HG03457 (cell line): Measurements from ENCODE around the gene ATF7.
"Not testable (repeated sequence)": the region's sequence is repeated elsewhere in the genome, so short reads cannot be mapped to it uniquely, and the experiment has no call there.

Experiments
- ATAC-seq: cut with Tn5 transposase; IDR thresholded peaks from one replicate; pipeline ENCODE4 v1.9.1; 2021; ENCODE audit warnings: moderate number of reproducible peaks; ENCODE audit not compliant: unreplicated experiment

ATF7 gene

DNA sequence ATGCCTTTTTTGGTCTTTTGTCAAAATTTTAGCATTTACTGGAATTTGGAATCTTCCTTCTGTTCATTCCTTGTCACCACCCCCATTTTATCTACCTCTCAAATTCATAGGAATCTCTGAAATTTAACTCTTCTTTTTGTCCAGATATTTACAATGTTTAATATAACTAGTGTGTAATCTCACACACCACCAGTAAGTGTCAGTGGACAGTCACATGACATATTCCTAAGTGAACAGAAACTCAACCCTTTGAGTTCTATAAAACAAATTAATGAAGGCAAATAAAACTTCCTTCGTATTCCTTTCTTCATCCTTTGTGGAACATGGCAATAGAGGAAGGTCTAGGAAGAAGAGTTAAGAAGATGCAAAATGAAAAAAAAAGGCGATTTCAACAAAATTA is 26.6 kb downstream of the ATF7 start:
- no peak for ATAC-seq

GRCh38 chr12:53598971-53599370 is 27.2 kb downstream of the ATF7 start:
- not testable (repeated sequence) for ATAC-seq

- ATAC-seq = no peak
Observed at GRCh38 chr12:53596920-53597363, 29.2 kb downstream of the ATF7 start.

DNA sequence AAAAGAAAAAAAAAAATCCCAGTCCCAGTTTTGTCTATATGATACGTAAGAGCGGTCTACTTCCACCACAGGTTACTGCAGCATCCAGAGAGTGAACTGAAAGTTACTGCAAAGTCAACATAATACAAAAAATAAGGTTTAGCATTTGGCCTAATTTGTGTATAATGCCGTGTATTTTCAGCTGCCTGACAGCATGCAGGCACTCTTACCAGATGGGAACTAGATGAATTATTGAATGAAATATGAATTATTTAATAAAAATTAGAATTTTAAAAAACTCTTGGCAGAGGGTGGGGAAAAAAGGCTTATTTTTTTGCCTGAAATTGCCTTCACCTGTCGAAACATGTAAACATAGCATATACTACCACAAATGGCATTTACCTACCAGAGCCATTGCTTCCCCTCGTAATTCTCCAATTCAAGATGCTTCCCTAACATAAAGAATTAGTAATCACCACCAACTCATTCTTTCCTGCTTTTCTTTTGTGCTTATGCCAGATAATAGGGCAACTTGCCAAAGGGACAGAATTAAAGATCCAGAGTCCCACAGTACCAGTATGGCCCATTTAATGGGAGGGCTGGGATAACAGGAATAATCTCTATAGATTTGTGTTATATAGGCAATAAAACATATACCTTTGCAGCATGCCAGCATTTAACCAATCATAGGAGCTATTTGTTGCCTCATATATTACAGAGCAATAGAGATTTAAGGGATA is 31.1 kb downstream of the ATF7 start:
- ATAC-seq = no peak

GRCh38 chr12:53593707-53594106 is 32.5 kb downstream of the ATF7 start:
- no peak for ATAC-seq

- ATAC-seq = no peak
Observed at GRCh38 chr12:53593031-53593430, 33.2 kb downstream of the ATF7 start.

GRCh38 chr12:53592426-53592825 is 33.8 kb downstream of the ATF7 start:
- ATAC-seq = no peak

DNA sequence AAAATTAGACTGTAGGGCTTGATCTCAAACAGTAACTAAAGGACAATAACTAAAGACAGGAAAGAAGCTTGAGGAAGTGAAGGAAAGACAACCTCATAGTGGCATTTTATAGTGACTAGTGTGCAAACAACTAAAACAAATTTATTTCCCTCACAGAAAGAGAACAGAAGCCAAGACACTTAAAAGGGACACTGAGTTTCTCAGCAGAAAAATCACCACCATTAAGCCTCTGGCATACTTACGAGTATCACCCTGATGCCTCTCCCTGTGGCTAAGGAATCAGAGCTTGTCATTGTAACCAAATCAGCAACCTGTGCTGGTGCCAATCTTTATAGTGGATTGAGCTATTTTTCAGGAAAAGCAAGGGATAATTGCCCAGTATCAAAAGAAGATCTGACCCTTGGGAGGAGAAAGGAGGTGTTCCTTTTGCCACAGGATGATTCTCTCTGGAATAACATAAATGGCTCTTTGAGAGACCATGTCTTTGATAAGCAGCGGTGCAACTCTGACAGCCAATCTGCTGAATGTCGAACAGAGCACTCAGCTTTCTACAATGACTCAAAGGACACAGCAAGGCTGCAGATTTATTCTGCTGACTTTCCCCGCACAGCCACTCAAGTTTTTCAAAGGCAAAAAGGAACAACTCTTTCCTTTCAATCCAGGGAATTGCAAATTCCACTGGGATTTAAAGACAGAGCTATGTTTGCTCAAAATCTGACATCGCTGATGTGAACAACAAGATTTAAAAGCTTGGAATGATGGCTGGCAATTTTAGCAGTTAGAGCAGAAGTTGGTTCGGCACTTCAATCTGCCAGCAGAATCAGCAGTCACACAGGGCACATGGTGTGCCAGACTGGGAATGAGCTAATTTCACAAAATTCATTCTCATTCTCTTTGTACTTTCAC is 34.6 kb downstream of the ATF7 start:
- no peak for ATAC-seq

DNA sequence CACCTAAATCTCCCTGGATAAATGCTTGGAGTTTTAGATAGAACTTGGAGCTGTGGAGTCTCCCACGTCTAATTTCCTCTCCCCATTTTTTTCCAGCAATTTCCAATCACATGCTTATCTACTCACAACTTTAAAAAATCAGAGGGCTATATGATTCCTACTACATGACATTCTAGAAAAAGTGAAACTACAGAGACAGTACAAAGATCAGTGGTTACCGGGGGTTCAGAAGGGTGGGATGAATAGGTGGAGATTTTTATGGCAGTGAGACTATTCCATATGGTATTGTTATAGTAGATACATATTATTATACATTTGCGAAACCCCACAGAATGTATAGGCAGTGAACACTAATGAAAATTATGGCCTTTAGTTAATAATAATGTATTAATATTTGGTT is 35.5 kb downstream of the ATF7 start:
- ATAC-seq = no peak

GRCh38 chr12:53589915-53590314 is 36.3 kb downstream of the ATF7 start:
- no peak for ATAC-seq

- no peak for ATAC-seq
Observed at GRCh38 chr12:53589423-53589822, 36.8 kb downstream of the ATF7 start.

DNA sequence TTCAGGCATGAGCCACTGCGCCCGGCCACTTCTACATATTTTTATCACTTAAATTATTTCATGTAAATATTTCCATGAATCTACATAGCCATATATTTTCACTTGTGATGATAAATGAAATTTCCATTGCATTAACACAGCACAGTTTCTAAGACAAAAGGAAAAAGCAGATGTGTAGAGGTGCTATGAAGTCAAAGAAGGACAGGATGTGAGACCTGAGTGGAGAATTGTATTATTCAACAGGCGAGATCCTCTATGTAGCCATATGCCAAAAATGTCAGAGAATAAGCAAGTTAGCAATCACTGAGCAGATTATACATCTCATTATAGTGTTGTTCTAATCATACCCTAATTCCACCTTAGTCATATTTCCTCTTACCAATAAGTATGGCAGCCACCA is 38.1 kb downstream of the ATF7 start:
- ATAC-seq = no peak

DNA sequence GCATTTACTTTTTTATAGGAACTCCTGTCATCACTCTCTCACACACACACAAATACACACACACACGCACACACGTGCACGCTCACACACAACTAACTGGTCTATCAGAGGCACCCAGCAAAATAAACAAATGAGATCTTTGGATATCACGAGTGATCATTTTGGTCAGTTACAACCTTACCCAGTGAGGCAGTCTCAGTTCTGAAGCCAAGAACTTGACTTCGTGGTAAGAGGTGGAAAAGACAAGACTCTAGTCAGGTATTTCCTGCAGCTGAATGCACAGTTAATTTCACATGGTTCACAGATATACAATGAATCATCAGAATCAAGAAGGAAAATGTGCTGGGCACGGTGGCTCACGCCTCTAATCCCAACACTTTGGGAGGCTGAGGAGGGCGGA is 39.4 kb downstream of the ATF7 start:
- ATAC-seq = no peak

- ATAC-seq = no peak
Observed at GRCh38 chr12:53585448-53586125, 40.6 kb downstream of the ATF7 start.

DNA sequence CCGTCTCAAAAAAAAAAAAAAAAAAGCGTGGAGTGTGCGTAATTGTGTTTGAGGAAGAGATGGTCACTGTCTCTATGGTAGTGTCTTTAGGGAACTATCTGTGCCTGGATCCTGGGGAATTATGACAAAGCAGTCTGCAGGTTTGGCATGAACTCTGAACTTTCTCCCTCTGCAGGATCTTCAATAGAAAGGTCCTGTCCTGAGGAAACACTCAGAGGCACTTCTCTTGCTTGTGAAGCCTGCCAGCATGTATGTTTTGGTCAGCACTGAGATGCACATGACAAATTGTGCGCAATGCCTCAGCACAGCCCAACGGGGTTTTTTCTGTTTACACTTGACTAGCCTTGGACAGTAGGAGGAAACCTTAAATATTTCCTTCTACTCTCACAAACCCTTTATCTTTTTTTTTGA is 46.6 kb downstream of the ATF7 start:
- no peak for ATAC-seq

DNA sequence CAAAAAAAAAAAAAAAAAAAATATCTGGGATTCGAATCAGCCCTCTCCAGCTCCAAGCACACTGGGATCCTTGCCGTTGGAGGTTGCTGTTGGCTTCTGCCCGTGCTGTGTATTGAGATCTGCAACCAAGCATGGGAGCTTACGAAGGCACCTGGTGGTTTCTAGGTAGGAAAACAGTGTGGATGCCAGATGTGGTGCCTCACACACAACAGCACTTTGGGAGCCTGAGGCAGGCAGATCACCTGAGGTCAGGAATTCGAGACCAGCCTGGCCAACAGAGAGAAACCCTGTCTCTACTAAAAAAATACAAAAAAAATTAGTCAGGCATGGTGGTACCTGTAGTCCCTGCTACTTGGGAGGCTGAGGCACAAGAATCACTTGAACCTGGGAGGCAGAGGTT is 47.4 kb downstream of the ATF7 start:
- ATAC-seq = no peak

DNA sequence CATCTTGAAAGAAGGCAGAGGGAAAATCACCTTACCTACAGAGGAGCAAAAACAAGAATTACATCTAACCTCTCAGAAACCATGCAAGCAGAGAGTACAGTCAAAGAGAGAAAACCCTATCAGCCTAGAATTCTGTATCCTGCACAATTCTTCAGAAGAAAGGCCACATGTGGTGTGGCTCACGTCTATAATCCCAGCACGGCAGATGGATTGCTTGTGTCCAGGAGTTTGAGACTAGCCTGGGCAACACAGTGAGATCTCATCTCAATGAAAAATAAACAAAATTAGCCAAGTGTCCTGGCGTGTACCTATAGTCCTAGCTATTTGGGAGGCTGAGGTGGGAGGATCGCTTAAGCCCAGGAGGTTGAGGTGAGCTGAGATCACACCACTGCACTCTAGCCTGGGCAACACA is 48.2 kb downstream of the ATF7 start:
- no peak for ATAC-seq

DNA sequence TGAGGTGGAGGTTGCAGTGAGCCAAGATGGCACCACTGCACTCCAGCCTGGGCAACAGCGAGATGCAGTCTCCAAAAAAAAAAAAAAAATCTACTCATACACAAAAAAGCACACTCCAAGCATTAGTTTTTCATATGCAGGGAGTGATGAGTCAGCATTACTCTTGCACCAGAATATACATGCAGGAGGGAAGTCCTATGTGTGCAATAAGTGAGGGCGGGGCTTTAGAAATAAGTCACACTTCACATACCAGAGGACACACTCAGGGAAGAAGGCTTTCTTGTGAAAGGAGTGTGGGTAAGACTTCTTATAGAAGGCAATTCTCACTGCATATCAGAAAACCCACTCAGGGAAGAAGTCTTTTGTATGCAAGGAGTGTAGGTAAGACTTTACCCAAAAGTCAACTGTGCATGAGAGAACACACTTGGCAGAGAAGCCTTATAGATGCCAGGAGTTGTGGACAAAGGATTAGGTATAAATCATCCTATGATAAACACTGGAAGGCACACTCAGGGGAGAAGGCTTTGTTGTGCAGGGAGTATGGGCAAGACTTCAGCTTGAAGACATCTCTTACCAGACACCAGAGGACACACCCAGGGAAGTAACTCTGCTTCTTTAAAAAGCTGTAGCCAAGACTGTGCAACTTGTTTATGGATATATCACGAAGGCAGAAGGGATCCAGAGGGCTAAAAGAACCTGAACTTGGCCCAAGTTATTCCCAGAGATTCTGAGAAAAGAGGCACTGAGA is 50.5 kb downstream of the ATF7 start:
- ATAC-seq = no peak

- ATAC-seq = no peak
Observed at GRCh38 chr12:53572134-53572758, 53.9 kb downstream of the ATF7 start.

DNA sequence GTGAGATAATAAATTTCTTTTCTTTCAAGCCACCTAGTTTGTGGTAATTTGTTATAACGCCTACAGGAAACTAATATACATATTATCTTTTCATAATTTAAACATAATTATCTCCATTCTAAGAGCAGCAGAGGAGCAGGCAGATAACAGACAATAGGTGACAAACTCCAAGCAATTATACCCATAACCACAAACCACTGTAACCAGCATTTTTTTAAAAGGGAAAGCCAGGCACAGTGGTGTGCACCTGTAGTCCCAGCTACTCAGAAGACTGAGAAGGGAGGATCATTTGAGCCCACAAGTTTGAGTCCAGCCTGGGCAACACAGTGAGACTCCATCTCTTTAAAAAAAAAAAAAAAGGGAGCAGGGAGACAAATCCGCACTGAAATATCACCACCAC is 54.9 kb downstream of the ATF7 start:
- ATAC-seq = no peak
